HG03565 (cell line): ENCODE results near the gene SYT3.
"Not testable (repeated sequence)": the region's sequence is repeated elsewhere in the genome, so short reads cannot be mapped to it uniquely, and the experiment has no call there.

ENCODE experiments used
- ATAC-seq: cut with Tn5 transposase; IDR thresholded peaks from one replicate; pipeline ENCODE4 v1.9.1; 2021; ENCODE audit warnings: mild to moderate bottlenecking, moderate library complexity; ENCODE audit not compliant: unreplicated experiment

SYT3 gene

DNA sequence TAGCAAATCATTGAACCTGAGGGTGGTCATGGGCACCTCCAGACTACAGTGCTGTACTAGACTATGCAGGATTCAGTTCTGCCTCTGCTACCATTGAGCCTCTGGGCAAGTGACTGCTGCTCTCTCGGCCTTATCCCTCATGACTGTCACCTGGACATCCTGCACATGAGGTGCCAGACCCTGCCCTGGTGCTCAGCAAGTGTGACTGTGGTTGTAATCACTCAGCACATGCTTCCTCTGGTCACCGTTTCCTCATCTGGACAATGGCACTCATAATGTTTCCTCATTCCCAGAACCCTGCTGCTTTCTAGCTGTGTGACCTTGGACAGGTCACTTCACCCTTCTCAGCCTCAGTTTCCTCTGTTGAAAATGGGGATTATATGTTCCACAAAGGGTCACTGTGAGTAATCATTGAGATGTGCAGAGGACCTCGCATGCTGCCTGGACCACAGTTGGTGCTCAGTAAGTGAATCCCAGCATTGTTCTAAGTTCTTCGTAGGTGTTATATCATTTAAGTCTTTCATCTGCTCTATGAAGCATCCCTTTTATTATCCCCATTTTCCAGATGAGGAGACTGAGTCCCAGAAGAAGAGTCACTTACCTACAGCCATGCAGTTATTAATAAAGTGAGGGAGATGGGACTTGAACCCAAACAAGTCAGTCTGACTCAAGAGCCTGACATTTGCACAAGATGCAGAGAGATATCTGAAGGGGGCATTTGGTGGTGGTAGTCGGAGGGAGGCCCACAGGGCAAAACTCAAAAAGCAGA is 3.2 kb downstream of the SYT3 start:
- ATAC-seq, result no peak

DNA sequence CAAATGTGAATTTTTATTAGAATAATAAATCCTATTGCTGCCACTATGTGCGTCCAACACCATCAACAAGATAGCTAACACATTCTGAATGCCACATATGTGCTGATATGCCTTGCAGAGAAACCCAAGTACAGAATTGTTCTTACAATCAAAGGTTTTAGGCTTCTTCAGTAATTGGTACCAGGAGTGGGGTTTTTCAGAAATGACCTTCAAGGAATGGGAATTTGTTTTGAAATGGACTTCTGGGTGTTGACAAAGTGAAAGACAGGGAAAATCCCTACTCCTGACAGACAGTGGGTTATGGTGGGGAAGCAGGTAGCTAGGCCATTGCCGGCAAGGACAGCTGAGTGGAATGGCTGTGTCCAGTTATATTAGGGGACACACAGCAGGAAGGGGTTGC is 5.7 kb downstream of the SYT3 start:
- no peak for ATAC-seq

DNA sequence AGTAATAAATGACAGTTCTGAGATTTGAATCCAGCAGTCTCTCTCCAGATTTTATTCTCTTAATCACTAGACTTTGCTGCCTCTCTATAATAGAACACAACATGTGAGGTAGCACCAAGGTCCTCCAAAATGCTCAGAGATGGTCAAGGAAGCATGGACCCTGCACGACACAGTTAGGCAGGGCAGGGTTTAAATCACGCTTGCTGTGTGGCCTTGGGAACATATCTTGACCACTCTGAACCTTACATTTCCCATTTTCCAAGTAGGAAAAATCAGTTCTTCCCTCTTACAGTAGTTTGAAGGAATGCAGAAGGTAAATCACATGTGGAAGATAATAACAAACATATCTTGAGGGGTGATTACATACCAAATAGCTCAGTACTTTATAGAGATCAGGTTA is 6.3 kb downstream of the SYT3 start:
- ATAC-seq, result no peak

GRCh38 chr19:50632151-50632835 is 7.4 kb downstream of the SYT3 start:
- ATAC-seq, result no peak

DNA sequence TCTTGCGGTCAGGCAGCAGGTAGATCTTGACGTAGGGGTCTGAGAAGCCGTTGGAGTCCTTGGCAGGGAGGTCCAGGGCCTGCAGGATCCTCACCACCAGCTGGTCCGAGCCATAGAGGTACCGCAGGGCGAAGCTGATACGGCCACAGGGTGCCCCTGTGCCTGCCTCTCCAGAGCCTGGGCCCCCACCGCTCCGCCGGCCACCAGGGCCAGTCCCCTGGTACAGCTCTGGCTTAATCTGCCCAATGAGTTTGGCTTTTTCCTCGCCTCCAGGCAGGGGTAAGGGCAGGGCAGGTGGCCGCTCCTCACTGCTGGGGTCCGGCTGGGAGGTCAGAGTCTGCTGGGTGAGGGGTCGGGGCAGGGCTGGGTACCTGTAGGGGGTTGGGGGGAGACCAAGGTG is 9.9 kb downstream of the SYT3 start:
- ATAC-seq, result no peak

- ATAC-seq, result no peak
Observed at GRCh38 chr19:50629194-50629593, 10.5 kb downstream of the SYT3 start.

- no peak for ATAC-seq
Observed at GRCh38 chr19:50628551-50628950, 11.1 kb downstream of the SYT3 start.

- ATAC-seq, result no peak
Observed at GRCh38 chr19:50628146-50628545, 11.5 kb downstream of the SYT3 start.

DNA sequence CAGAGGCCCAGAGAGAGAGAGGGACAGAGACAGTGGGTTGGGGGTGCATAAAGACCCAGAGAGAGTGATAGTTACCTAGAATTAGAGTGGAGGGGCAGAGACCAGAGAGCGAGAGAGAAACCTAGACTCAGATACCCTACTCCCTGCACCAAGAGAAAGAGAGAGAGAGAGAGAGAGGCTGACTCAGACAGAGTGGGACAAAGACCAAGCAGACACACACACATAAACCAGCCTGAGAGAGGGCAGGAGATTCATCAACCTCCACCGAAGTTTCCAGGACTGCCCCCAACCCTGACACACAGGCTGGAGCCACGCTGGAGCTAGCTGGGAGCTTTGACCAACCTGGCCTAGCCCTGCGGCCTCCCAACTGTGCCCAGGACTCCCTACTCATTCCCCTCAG is 12.9 kb downstream of the SYT3 start:
- no peak for ATAC-seq

- ATAC-seq, result no peak
Observed at GRCh38 chr19:50626011-50626410, 13.7 kb downstream of the SYT3 start.

- ATAC-seq, result no peak
Observed at GRCh38 chr19:50624949-50625600, 14.6 kb downstream of the SYT3 start.

DNA sequence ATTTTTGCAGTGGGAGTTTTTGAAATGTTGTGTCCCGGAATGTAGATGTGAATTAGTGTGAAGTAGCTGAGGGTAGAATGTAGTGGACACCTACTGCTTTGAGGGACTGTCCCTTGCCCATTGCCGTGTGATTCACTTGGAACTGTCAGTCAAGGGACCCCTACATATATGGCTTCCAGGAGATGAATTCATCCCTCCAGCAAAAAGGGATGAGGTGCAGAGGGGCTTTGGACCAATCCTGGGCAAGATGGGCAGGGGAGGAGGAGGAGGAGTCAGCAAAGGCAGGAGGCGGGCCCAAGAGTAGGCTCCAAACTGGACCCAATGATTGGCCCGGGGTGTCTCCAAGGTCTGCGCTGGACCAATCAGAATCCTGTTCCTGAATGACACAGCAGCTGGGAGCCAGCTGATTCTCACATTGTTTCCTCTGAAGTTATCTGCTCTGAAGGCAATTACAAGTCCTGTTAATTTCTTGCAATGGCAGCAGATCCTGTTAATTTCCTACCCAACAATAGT is 19.2 kb downstream of the SYT3 start:
- not testable (repeated sequence) for ATAC-seq

DNA sequence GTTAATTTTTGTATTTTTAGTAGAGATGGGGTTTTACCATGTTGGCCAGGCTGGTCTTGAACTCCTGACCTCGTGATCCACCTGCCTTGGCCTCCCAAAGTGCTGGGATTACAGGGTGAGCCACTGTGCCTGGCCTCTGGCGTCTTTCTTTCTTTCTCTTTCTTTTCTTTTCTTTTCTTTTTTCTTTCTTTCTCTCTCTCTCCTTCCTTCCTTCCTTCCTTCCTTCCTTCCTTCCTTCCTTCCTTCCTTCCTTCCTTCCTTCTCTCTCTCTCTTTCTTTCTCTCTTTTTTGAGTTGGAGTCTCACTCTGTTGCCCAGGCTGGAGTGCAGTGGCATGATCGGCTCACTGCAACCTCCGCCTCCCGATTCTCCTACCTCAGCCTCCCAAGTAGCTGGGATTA is 20.5 kb downstream of the SYT3 start:
- not testable (repeated sequence) for ATAC-seq

DNA sequence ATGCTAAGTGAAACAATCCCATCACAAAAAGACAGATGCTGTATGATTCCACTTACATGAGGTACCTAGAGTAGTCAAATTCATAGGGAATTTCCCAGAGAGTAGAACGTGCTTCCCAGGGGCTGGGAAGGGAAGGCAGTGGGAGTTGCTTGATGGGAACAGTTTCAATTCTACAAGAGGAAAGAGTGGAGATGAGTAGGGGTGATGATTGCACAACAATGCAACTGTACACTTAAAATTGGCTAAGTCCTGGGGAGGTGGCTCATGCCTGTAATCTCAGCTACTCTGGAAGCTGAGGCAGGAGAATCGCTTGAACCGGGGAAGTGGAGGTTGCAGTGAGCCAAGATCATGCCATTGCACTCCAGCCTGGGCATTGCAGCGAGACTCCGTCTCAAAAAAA is 21.3 kb downstream of the SYT3 start:
- not testable (repeated sequence) for ATAC-seq

DNA sequence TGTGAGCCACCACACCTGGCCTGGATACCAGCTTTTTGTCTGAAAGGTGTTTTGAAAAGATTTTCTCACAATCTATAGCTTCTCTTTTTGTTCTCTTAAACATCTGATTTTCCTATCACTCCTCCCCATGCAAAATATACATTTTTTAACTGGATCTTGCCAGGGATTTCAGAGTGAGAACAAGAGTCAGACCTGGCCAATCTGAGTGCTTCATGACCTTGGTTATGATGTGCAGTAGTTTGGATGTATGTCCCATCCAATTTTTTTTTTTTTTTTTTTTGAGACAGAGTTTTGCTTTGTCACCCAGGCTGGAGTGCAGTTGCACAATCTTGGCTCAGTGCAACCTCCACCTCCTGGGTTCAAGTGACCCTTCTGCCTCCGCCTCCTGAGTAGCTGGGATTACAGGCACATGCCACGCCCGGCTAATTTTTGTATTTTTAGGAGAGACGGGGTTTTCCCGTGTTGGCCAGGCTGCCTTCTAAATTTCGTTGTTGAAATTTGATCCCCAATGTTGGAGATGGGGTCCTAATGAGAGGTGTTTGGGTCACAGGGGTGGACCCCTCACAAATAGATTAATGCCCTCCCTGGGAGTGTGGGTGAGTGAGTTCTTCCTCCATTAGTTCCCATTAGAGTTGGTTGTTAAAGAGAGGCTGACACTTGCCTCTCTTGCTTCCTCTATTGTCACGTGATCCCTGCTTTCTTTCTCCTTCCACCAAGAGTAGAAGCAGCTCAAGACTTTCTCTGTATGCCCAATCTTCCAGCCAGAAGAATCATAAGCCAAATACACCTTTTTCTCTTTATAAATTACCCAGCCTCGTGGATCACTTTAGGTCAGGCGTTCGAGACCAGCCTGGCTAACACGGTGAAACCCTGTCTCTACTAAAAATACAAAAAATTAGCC is 26.9 kb downstream of the SYT3 start:
- not testable (repeated sequence) for ATAC-seq

GRCh38 chr19:50607874-50608785 is 31.6 kb downstream of the SYT3 start:
- peak; percentile 69 for ATAC-seq

DNA sequence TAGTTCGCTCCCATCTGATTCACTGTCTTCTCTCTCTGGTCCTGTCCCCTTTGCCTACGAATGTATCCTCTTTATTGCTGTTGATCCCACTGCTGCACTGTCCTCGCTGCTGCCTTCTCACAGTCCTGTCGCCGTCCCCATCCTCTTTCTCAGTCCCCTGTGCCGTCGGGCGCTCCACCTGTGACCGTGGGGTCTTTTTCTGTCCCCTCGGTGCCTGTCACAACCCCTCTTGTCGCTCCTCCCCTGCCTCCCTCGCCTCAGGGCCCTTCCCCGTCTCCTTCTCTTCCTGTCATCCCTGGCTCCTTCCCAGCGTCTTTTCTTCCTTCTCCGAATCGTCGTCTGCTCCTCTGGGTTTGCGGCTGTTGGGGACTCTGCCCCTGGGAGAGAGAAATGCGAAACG is 32.3 kb downstream of the SYT3 start:
- ATAC-seq, result no peak

- not testable (repeated sequence) for ATAC-seq
Observed at GRCh38 chr19:50606059-50606836, 33.4 kb downstream of the SYT3 start.
